Adrenal gland (tissue), 5 donors: ENCODE results near the gene KCNB1.

ENCODE experiments used
- POLR2A ChIP-seq, 2 donors: fragments of 450-650 bp; IDR thresholded peaks; one replicate each; pipeline ENCODE4 v1.6.1; 2017; ENCODE audit warnings: antibody characterized with exemption in 2 of 2, mild to moderate bottlenecking in 2 of 2, moderate library complexity in 1 of 2
- TF ChIP-seq, protein P1 (sequence below), 6 experiments: fragments of 450-650 bp in 4 of 6; fragments of 200-600 bp in 2 of 6; sonication (generic) in 1 of 6; IDR thresholded peaks; 1 replicate in 5 of 6; 2 replicates in 1 of 6; pipeline versions ENCODE4 v1.5.1 to v1.8.0; 2016 to 2021; ENCODE audit warnings: antibody characterized with exemption in 6 of 6, mild to moderate bottlenecking in 2 of 6, moderate library complexity in 1 of 6
- donor health status: DM: no; HTN: no; CAD: no.

DNA sequence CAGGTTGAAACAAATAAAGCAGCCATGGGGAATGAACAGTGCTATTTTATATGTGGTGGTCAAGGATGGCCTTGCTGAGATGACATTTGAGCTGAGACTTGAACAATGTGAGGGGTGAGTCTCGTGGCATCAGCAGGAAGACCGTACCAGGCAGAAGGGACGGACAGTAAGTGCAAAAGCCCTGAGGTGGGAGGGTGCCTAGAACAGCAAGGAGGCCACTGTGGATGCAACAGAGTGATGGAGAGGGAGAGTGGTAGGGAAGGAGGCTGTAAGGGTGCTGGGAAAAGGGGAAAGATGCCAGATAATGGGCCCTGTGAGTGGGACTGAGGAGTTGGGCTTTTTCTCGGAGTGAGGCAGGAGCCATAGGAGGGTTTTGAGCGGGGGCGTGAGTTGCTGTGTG is 11.5 kb downstream of the KCNB1 start:
- TF ChIP-seq, protein P1, sequence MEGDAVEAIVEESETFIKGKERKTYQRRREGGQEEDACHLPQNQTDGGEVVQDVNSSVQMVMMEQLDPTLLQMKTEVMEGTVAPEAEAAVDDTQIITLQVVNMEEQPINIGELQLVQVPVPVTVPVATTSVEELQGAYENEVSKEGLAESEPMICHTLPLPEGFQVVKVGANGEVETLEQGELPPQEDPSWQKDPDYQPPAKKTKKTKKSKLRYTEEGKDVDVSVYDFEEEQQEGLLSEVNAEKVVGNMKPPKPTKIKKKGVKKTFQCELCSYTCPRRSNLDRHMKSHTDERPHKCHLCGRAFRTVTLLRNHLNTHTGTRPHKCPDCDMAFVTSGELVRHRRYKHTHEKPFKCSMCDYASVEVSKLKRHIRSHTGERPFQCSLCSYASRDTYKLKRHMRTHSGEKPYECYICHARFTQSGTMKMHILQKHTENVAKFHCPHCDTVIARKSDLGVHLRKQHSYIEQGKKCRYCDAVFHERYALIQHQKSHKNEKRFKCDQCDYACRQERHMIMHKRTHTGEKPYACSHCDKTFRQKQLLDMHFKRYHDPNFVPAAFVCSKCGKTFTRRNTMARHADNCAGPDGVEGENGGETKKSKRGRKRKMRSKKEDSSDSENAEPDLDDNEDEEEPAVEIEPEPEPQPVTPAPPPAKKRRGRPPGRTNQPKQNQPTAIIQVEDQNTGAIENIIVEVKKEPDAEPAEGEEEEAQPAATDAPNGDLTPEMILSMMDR (IDR thresholded peaks at IDR 0.05): no peak
- TF ChIP-seq POLR2A (IDR thresholded peaks at IDR 0.05): no peak
